ENCODE measurements around the gene HIVEP3.

GRCh38 chr1:41525891-41526587 lies 392.7 kb downstream of the HIVEP3 start:
- no peak for TF ChIP-seq CTCF (IDR thresholded peaks at IDR 0.05)
- TF ChIP-seq POLR2A (IDR thresholded peaks at IDR 0.05), result no peak
